GM10248 (cell line): ENCODE data around the gene MGRN1.

Experiments used
- CTCF ChIA-PET: fragments of 300-600 bp; sonication (Branson Sonifier 250); formaldehyde crosslinking; extraction: SDS; loops from one replicate; lab custom pipeline; 2021; ENCODE audit warnings: antibody characterized with exemption; lab: Yijun Ruan, JAX
- POLR2A ChIA-PET: fragments of 350-650 bp; sonication (Branson Sonifier 250); formaldehyde crosslinking; extraction: SDS; loops from one replicate; lab custom pipeline; 2020; ENCODE audit warnings: antibody characterized with exemption; lab: Yijun Ruan, JAX
- DNase-seq: peaks from one replicate; pipeline ENCODE4 v3.0.0; 2012; ENCODE audit errors: extremely low spot score
- TF ChIP-seq, protein P1 (sequence below): IDR thresholded peaks from 2 replicates; pipeline ENCODE4 v1.5.1; 2012; ENCODE audit warnings: mild to moderate bottlenecking, low read depth; ENCODE audit errors: extremely low read depth, missing control alignments, control extremely low read depth

The MGRN1 gene

GRCh38 chr16:4699046-4699556, 74.5 kb downstream of the MGRN1 start:
- TF ChIP-seq, protein P1, sequence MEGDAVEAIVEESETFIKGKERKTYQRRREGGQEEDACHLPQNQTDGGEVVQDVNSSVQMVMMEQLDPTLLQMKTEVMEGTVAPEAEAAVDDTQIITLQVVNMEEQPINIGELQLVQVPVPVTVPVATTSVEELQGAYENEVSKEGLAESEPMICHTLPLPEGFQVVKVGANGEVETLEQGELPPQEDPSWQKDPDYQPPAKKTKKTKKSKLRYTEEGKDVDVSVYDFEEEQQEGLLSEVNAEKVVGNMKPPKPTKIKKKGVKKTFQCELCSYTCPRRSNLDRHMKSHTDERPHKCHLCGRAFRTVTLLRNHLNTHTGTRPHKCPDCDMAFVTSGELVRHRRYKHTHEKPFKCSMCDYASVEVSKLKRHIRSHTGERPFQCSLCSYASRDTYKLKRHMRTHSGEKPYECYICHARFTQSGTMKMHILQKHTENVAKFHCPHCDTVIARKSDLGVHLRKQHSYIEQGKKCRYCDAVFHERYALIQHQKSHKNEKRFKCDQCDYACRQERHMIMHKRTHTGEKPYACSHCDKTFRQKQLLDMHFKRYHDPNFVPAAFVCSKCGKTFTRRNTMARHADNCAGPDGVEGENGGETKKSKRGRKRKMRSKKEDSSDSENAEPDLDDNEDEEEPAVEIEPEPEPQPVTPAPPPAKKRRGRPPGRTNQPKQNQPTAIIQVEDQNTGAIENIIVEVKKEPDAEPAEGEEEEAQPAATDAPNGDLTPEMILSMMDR = no peak
- CTCF ChIA-PET = interaction anchor here (0.9 kb wide), 1 partner anchor 18 kb away, joined by 3 read pairs; no protein-coding TSS in a partner anchor
- DNase-seq = no peak
- POLR2A ChIA-PET = no interaction called here

DNA sequence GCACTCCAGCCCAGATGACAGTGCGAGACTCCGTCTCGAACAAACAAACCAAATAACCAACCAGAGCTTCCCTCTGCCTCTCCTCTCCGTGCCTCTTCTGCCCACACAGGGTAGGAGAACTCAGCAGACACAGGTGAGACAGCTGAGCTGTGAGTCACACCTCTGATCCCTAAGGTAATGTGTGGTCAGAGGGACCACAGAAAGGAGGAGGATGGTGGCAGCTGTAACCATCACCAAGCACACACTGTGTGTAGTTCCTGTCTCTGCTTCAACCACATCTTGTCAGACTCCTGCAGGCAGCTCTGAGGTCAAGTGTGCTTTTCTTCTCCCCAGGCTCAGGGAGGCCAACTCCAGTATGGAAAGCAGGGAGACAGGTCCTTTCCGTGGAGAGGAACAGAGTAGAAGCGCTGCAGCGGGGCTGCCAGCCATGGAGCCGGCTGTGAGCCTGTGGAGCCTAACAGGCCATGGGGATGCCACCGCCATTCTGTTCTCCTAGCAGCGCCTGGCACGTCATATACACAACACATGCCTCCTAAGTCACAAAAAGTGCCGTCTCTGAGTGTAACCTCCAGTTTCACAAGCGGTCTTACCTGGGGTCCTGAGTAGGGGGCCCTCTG, 75.9 kb downstream of the MGRN1 start:
- TF ChIP-seq, protein P1 = no peak
- ChIA-PET CTCF (interaction anchor here (0.7 kb wide), 1 partner anchor 10 kb away, joined by 3 read pairs; no protein-coding TSS in a partner anchor), POLR2A (interaction anchor here (0.9 kb wide), 1 partner anchor 46 kb away, joined by 3 read pairs; no protein-coding TSS in a partner anchor)
- no peak for DNase-seq

- TF ChIP-seq, protein P1 = no peak
- ChIA-PET CTCF (interaction anchor here (0.7 kb wide), 1 partner anchor 9 kb away, joined by 3 read pairs; no protein-coding TSS in a partner anchor), POLR2A (interaction anchor here (0.9 kb wide), 1 partner anchor 46 kb away, joined by 3 read pairs; no protein-coding TSS in a partner anchor)
- no peak for DNase-seq
Measured at GRCh38 chr16:4700997-4701743, 76.5 kb downstream of the MGRN1 start.

GRCh38 chr16:4701791-4702465, 77.3 kb downstream of the MGRN1 start:
- DNase-seq = no peak
- CTCF ChIA-PET = no interaction called here
- TF ChIP-seq, protein P1 = no peak
- POLR2A ChIA-PET = no interaction called here

- TF ChIP-seq, protein P1 = no peak
- POLR2A ChIA-PET = no interaction called here
- no peak for DNase-seq
- CTCF ChIA-PET = no interaction called here
Measured at GRCh38 chr16:4702466-4702808, 77.8 kb downstream of the MGRN1 start.

GRCh38 chr16:4703906-4704305, 79.3 kb downstream of the MGRN1 start:
- no peak for DNase-seq
- TF ChIP-seq, protein P1 = no peak
- ChIA-PET CTCF (interaction anchor here (1.0 to 1.5 kb wide), 2 partner anchors 10 to 204 kb away, joined by 3 read pairs; partner anchors contain the start of gene NUDT16L1), POLR2A (no interaction called here)
